Tibial artery (tissue), 4 donors: ENCODE measurements around the gene ERMARD.

Experiments used
- DNase-seq, 2 donors: peaks; one replicate each; pipeline ENCODE4 v3.0.0-alpha.2; 2019
- H3K27ac ChIP-seq, 2 donors: fragments of 200-600 bp; sonication (generic) in 1 of 2; 1 replicate in 1 of 2; 2 replicates in 1 of 2; pipeline ENCODE4 v1.5.1; 2018 to 2019; ENCODE audit warnings: mild to moderate bottlenecking in 1 of 2
- H3K27me3 ChIP-seq, 2 donors: fragments of 200-600 bp; sonication (generic) in 1 of 2; one replicate each; pipeline versions ENCODE4 v1.5.1 to v1.6.0; 2016 to 2019
- H3K36me3 ChIP-seq, 3 donors: fragments of 200-600 bp; sonication (generic) in 2 of 3; one replicate each; pipeline ENCODE4 v1.5.1; 2016 to 2019; ENCODE audit warnings: mild to moderate bottlenecking in 2 of 3
- H3K4me1 ChIP-seq, 4 donors: fragments of 200-600 bp; sonication (generic) in 2 of 4; 1 replicate in 3 of 4; 2 replicates in 1 of 4; pipeline ENCODE4 v1.5.1; 2016 to 2019
- H3K4me3 ChIP-seq, 2 donors: fragments of 200-600 bp; sonication (generic) in 1 of 2; 1 replicate in 1 of 2; 2 replicates in 1 of 2; pipeline ENCODE4 v1.5.1; 2018 to 2019; ENCODE audit warnings: mild to moderate bottlenecking in 2 of 2
- H3K9me3 ChIP-seq, 3 donors: fragments of 200-600 bp; sonication (generic) in 1 of 3; one replicate each; pipeline ENCODE4 v1.5.1; 2016 to 2019
- CTCF ChIP-seq, 2 experiments: fragments of 200-600 bp in 1 of 2; fragments of 450-650 bp in 1 of 2; IDR thresholded peaks; one replicate each; pipeline ENCODE4 v1.5.1; 2017 to 2019; ENCODE audit warnings: antibody characterized with exemption in 2 of 2, mild to moderate bottlenecking in 1 of 2, moderate library complexity in 1 of 2
- intact Hi-C: fragments of 100-400 bp; cut with DNase I; formaldehyde crosslinking; loops from one replicate; pipeline ENCODE4 v1.15.0; 2023; ENCODE audit warnings: low total_unique reads

Gene ERMARD

DNA sequence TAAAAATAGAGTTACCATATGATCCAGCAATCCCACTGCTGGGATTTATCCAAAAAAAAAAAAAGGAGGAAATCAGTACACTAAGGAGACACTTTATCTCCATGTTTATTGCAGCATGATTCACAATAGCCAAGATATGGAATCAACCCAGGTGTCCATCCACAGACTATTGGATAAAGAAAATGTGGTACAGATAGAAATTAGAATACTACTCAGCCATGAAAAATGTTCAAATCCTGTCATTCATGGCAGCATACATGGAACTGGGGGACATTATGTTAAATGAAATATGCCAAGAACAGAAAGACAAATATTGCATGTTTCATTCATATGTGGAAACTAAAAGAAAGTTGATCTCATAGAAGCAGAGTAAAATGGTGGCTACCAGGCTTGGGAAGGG is 75.3 kb downstream of the ERMARD start:
- peaks cover 0 to 31% of the 10 kb centered on the region in 2 donors for H3K27me3 ChIP-seq
- peaks cover 0 to 2% (median 0%) of the 10 kb centered on the region in 4 donors for H3K4me1 ChIP-seq
- no peak overlapping the region for H3K27ac ChIP-seq
- TF ChIP-seq CTCF (IDR thresholded peaks at IDR 0.05): no peak
- no peaks in the 10 kb centered on the region for H3K36me3 ChIP-seq
- intact Hi-C loops: no loop called here
- no peak overlapping the region for H3K4me3 ChIP-seq
- no peak for DNase-seq
- H3K9me3 ChIP-seq: peaks cover 0 to 9% (median 0%) of the 10 kb centered on the region in 3 donors

GRCh38 chr6:169827290-169827717 is 75.9 kb downstream of the ERMARD start:
- H3K4me3 ChIP-seq: no peak overlapping the region
- DNase-seq: no peak
- intact Hi-C loops: no loop called here

DNA sequence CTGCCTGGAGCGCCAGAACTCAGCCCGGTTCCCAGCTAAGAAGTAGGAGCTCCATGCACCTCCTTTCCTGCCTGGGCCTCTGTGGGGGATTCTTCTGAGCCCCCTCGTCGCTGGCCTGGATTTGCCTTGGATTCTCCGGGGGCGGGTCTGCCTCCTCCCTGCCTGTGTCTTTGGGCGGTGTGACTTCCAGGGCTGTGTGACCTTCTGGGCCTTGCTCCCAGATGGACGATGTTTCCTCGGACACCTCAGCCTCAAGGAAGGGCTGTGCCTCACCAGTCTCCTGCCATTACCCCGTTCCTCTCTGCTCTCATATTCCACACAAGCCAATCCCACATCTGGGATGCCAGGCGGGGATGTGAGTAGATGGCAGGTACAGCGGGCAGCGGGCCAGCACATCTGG is 76.8 kb downstream of the ERMARD start:
- intact Hi-C loops: no loop called here

More at GRCh38 chr6:169827290-169827717, 75.9 kb downstream of the ERMARD start:
- no peak for TF ChIP-seq CTCF (IDR thresholded peaks at IDR 0.05)
- Histone ChIP-seq H3K27me3 (peaks cover 0 to 31% of the 10 kb centered on the region in 2 donors), H3K36me3 (no peaks in the 10 kb centered on the region), H3K9me3 (peaks cover 0 to 9% (median 0%) of the 10 kb centered on the region in 3 donors), H3K27ac (no peak overlapping the region), H3K4me1 (peaks cover 0 to 3% (median 0%) of the 10 kb centered on the region in 4 donors)

DNA sequence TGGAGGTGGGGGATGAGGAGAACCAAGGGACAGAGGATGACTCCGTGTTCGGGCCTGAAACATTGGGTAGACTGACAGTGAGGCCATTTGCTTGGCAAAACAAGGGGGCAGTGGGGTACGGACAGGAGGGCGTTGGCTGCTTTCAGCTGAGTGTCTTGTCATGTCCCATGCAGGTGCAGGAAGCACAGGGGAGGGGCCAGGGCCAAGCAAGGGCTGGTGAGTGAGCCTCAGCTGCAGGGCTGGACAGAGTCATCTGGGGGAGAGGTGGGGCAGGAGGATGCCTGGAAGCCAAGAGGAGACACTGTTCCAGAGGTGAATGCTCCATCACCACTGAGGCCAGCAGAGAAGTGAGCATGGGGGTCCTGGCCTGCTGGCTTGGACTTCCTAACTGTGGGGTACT is 78.4 kb downstream of the ERMARD start:
- Histone ChIP-seq H3K9me3 (peaks cover 0 to 9% (median 0%) of the 10 kb centered on the region in 3 donors), H3K27ac (no peak overlapping the region), H3K36me3 (no peaks in the 10 kb centered on the region), H3K4me1 (peaks cover 0 to 3% (median 0%) of the 10 kb centered on the region in 4 donors), H3K4me3 (no peak overlapping the region), H3K27me3 (peaks cover 0 to 42% of the 10 kb centered on the region in 2 donors)
- intact Hi-C loops: loop anchor here (5.0 kb wide), 1 partner anchor 698 kb away; no protein-coding TSS in a partner anchor
- no peak for TF ChIP-seq CTCF (IDR thresholded peaks at IDR 0.05)
- DNase-seq: no peak

More for the DNA sequence above, 76.8 kb downstream of the ERMARD start:
- no peaks in the 10 kb centered on the region for H3K36me3 ChIP-seq
- no peak for DNase-seq
- H3K27me3 ChIP-seq: peaks cover 0 to 38% of the 10 kb centered on the region in 2 donors
- no peak for TF ChIP-seq CTCF (IDR thresholded peaks at IDR 0.05)
- peaks cover 0 to 9% (median 0%) of the 10 kb centered on the region in 3 donors for H3K9me3 ChIP-seq
- peaks cover 0 to 3% (median 0%) of the 10 kb centered on the region in 4 donors for H3K4me1 ChIP-seq
- no peak overlapping the region for H3K27ac ChIP-seq
- H3K4me3 ChIP-seq: no peak overlapping the region

DNA sequence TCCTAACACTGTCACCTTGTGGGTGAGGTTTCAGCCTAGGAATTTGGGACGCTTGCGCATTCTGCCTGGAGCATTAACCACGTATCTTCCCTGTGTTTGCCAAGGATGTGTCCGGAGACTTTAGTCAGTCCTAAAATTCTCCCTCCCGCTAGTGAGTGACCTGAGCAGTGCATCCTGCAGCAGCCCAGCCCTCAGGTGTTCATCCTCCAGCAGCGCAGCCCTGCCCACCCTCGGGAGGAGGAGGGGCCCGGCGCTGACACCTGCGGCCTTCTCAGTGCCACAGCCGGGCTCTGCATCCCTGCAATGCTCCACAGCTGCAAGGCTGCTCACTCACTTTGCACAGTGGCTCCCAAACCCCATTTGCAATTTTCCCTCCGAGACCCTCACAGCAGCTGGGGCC is 79.5 kb downstream of the ERMARD start:
- DNase-seq: no peak
- Histone ChIP-seq H3K4me3 (no peak overlapping the region), H3K4me1 (peaks cover 0 to 3% (median 0%) of the 10 kb centered on the region in 4 donors), H3K36me3 (no peaks in the 10 kb centered on the region), H3K27me3 (peaks cover 0 to 36% of the 10 kb centered on the region in 2 donors), H3K9me3 (peaks cover 0 to 8% (median 0%) of the 10 kb centered on the region in 3 donors), H3K27ac (no peak overlapping the region)
- TF ChIP-seq CTCF (IDR thresholded peaks at IDR 0.05): no peak
- intact Hi-C loops: loop anchor here (5.0 kb wide), 1 partner anchor 696 kb away; no protein-coding TSS in a partner anchor
